Measurements from ENCODE around the gene ADORA3.

DNA sequence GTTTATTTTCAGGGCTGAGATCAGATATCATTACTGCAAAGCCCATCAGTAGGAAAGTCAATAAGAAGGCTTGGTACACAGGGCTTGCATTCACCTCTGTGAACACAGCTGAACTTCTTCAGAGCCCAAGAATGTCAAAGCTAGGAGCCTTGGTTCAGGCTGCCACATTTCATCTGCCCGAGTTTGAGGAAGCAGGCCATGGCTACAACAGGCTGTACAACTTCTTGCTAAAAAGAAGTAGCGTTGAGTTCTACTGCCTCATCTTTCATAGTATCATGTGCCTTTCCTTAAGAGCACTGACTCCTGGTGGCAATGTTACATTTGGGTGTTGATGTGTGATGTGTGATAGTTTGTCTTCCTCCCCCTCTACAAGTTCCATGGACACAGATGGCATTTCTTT is 19.6 kb downstream of the ADORA3 start:
- TF ChIP-seq YY1 (IDR thresholded peaks at IDR 0.05; ENCODE audit: insufficient read depth, insufficient read length) (no peak), ZNF274 (IDR thresholded peaks at IDR 0.05; ENCODE audit: low read depth, low read length) (no peak), SUZ12 (IDR thresholded peaks at IDR 0.05; ENCODE audit: extremely low read depth, insufficient read depth, insufficient read length) (no peak)

All from NT2/D1 (cell line).